Neural cell (in vitro differentiated cells): ENCODE measurements around the gene GSTM2. TPM values are rescaled to one million over a fixed set of nuclear protein-coding genes. Genes with fewer than 3 reads are reported as not detected.

Source experiments
- H2AFZ ChIP-seq: fragments of 200-600, 300-800 bp; sonication (generic), shearing (Covaris generic); 2 replicates; pipeline ENCODE4 v1.6.0; 2014; ENCODE audit warnings: low read depth, mild to moderate bottlenecking, antibody characterized with exemption, low read length, moderate library complexity
- H3F3A ChIP-seq: fragments of 200-600 bp; shearing (Covaris generic); 2 replicates; pipeline ENCODE4 v1.6.1; 2016; ENCODE audit warnings: mild to moderate bottlenecking, moderate library complexity, mixed read lengths, antibody characterized with exemption, low read length; ENCODE audit not compliant: insufficient read depth, poor library complexity, severe bottlenecking
- H3K27ac ChIP-seq: fragments of 200-600, 300-800 bp; sonication (generic), shearing (Covaris generic); 2 replicates; pipeline ENCODE4 v1.5.1; 2014; ENCODE audit warnings: mild to moderate bottlenecking, low read length, moderate library complexity
- H3K27me3 ChIP-seq: fragments of 300-800, 200-600 bp; sonication (generic), shearing (Covaris generic); 2 replicates; pipeline ENCODE4 v1.6.0; 2014; ENCODE audit warnings: mild to moderate bottlenecking, low read depth, low read length, moderate library complexity; ENCODE audit not compliant: insufficient read depth
- H3K36me3 ChIP-seq: fragments of 300-800, 200-600 bp; sonication (generic), shearing (Covaris generic); 2 replicates; pipeline ENCODE4 v1.5.1; 2014; ENCODE audit warnings: mild to moderate bottlenecking, antibody characterized with exemption, low read length, moderate library complexity; ENCODE audit not compliant: insufficient read depth
- H3K4me2 ChIP-seq: fragments of 300-800, 200-600 bp; sonication (generic), shearing (Covaris generic); 2 replicates; pipeline ENCODE4 v1.6.0; 2014; ENCODE audit warnings: mild to moderate bottlenecking, low read length
- H3K4me3 ChIP-seq: fragments of 300-800, 200-600 bp; sonication (generic), shearing (Covaris generic); 2 replicates; pipeline ENCODE4 v1.5.1; 2014; ENCODE audit warnings: mild to moderate bottlenecking, low read length, moderate library complexity
- H3K79me2 ChIP-seq: fragments of 200-600 bp; shearing (Covaris generic); replicated peaks from 2 replicates; pipeline ENCODE4 v1.6.0; 2014; ENCODE audit warnings: mild to moderate bottlenecking, low read length, moderate library complexity; ENCODE audit not compliant: insufficient read depth
- H3K9ac ChIP-seq: fragments of 300-800, 200-600 bp; sonication (generic), shearing (Covaris generic); 2 replicates; pipeline ENCODE4 v1.6.1; 2016; ENCODE audit warnings: mild to moderate bottlenecking, low read length, mixed read lengths
- H3K9me2 ChIP-seq: fragments of 200-600 bp; shearing (Covaris generic); 2 replicates; pipeline ENCODE4 v1.6.1; 2016; ENCODE audit warnings: mild to moderate bottlenecking, low read length, mixed read lengths; ENCODE audit not compliant: insufficient read depth
- H3K9me3 ChIP-seq: fragments of 200-600, 300-800 bp; sonication (generic), shearing (Covaris generic); 2 replicates; pipeline ENCODE4 v1.6.1; 2016; ENCODE audit warnings: mild to moderate bottlenecking, mixed run types, low read length, moderate library complexity, mixed read lengths
- H4K20me1 ChIP-seq: fragments of 200-600 bp; shearing (Covaris generic); 2 replicates; pipeline ENCODE4 v1.6.1; 2016; ENCODE audit warnings: mild to moderate bottlenecking, mixed run types; ENCODE audit not compliant: insufficient read depth
- EP300 ChIP-seq: fragments of 450-650 bp; conservative IDR thresholded peaks from 2 replicates; pipeline ENCODE4 v1.6.1; 2014; ENCODE audit warnings: antibody characterized with exemption, mild to moderate bottlenecking, moderate library complexity; ENCODE audit not compliant: poor library complexity, severe bottlenecking
- EZH2 ChIP-seq: fragments of 200-600, 300-800 bp; shearing (Covaris generic), sonication (generic); IDR thresholded peaks from 2 replicates; pipeline ENCODE4 v1.6.1; 2014; ENCODE audit warnings: antibody characterized with exemption, low read length, borderline replicate concordance, mild to moderate bottlenecking; ENCODE audit not compliant: insufficient read depth, poor library complexity, severe bottlenecking
- MXI1 ChIP-seq: fragments of 450-650 bp; conservative IDR thresholded peaks from 2 replicates; pipeline ENCODE4 v1.6.1; 2014; ENCODE audit warnings: antibody characterized with exemption, mild to moderate bottlenecking; ENCODE audit not compliant: poor library complexity, severe bottlenecking
- POLR2AphosphoS5 ChIP-seq: IDR thresholded peaks from 2 replicates; pipeline ENCODE4 v1.6.1; 2012
- RAD21 ChIP-seq: fragments of 450-650 bp; conservative IDR thresholded peaks from 2 replicates; pipeline ENCODE4 v1.6.1; 2014; ENCODE audit warnings: antibody characterized with exemption, mild to moderate bottlenecking, moderate library complexity
- REST ChIP-seq: IDR thresholded peaks from 2 replicates; pipeline ENCODE4 v1.6.1; 2012; ENCODE audit warnings: borderline replicate concordance
- SMC3 ChIP-seq: fragments of 450-650 bp; conservative IDR thresholded peaks from 2 replicates; pipeline ENCODE4 v1.6.1; 2014; ENCODE audit warnings: antibody characterized with exemption, mild to moderate bottlenecking, moderate library complexity; ENCODE audit not compliant: poor library complexity
- TAF1 ChIP-seq: IDR thresholded peaks from 2 replicates; pipeline ENCODE4 v1.6.1; 2012; ENCODE audit warnings: low read depth
- polyA plus RNA-seq: library from polyadenylated mRNA; depleted of rRNA; stranded (reverse); fragments of >200 nt; gene quantifications from 2 replicates; pipeline ENCODE4 v1.2.3, GENCODE V29; 2014
- TF ChIP-seq, protein P1 (sequence below): fragments of 450-650 bp; IDR thresholded peaks from 2 replicates; pipeline ENCODE4 v1.5.1; 2014; ENCODE audit warnings: antibody characterized with exemption, mild to moderate bottlenecking, moderate library complexity; ENCODE audit not compliant: poor library complexity, severe bottlenecking

GSTM2 gene
- polyA plus RNA-seq, 1 donor from 2014 or later, result 6.8 TPM

- H3K9me3 ChIP-seq, result no peaks in the 10 kb centered on the region
- no peaks in the 10 kb centered on the region for H3K79me2 ChIP-seq
- no peaks in the 10 kb centered on the region for H3F3A ChIP-seq
- H3K27me3 ChIP-seq, result no peaks in the 10 kb centered on the region
- no peak overlapping the region for H3K4me3 ChIP-seq
- no peak overlapping the region for H3K4me2 ChIP-seq
- TF ChIP-seq, protein P1, sequence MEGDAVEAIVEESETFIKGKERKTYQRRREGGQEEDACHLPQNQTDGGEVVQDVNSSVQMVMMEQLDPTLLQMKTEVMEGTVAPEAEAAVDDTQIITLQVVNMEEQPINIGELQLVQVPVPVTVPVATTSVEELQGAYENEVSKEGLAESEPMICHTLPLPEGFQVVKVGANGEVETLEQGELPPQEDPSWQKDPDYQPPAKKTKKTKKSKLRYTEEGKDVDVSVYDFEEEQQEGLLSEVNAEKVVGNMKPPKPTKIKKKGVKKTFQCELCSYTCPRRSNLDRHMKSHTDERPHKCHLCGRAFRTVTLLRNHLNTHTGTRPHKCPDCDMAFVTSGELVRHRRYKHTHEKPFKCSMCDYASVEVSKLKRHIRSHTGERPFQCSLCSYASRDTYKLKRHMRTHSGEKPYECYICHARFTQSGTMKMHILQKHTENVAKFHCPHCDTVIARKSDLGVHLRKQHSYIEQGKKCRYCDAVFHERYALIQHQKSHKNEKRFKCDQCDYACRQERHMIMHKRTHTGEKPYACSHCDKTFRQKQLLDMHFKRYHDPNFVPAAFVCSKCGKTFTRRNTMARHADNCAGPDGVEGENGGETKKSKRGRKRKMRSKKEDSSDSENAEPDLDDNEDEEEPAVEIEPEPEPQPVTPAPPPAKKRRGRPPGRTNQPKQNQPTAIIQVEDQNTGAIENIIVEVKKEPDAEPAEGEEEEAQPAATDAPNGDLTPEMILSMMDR, result no peak
- TF ChIP-seq REST (no peak), EP300 (no peak), MXI1 (no peak), EZH2 (no peak), SMC3 (no peak), RAD21 (no peak), POLR2AphosphoS5 (no peak)
- H3K27ac ChIP-seq, result no peak overlapping the region
- no peaks in the 10 kb centered on the region for H4K20me1 ChIP-seq
- H3K36me3 ChIP-seq, result no peaks in the 10 kb centered on the region
- no peak overlapping the region for H2AFZ ChIP-seq
- no peak overlapping the region for H3K9ac ChIP-seq
- H3K9me2 ChIP-seq, result no peaks in the 10 kb centered on the region
Measured at GRCh38 chr1:109632671-109633346, 35.0 kb upstream of the GSTM2 start.

DNA sequence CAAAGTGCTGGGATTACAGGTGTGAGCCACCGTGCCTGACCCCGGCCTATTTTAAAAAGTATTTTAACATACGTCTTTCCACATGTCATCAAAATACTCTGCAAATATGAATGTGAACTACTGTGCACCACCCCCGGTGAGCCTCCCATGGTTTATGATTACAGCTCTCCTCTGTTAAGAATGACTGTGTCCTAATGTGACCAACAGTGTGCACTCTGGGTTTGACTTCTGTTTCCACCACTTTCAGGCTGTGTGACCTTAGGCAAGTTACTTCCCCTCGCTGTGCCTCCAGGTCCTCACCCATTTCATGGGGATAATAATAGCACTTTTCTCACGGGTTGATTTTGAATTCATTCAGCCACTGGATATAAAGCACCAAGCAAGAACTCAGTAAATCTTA lies 33.6 kb upstream of the GSTM2 start:
- no peaks in the 10 kb centered on the region for H3K27me3 ChIP-seq
- H3K9ac ChIP-seq, result no peak overlapping the region
- H3F3A ChIP-seq, result no peaks in the 10 kb centered on the region
- no peak overlapping the region for H3K4me3 ChIP-seq
- no peak overlapping the region for H3K4me2 ChIP-seq
- H4K20me1 ChIP-seq, result no peaks in the 10 kb centered on the region
- no peak overlapping the region for H3K27ac ChIP-seq
- H3K79me2 ChIP-seq, result no peaks in the 10 kb centered on the region
- H3K36me3 ChIP-seq, result no peaks in the 10 kb centered on the region
- H3K9me2 ChIP-seq, result no peaks in the 10 kb centered on the region
- no peak overlapping the region for H2AFZ ChIP-seq
- no peaks in the 10 kb centered on the region for H3K9me3 ChIP-seq
- TF ChIP-seq REST (no peak), POLR2AphosphoS5 (no peak), EZH2 (no peak), RAD21 (no peak), SMC3 (no peak), EP300 (no peak), MXI1 (no peak), TAF1 (no peak)
- TF ChIP-seq, protein P1, result no peak
